Hepatocyte (in vitro differentiated cells): Measurements from ENCODE around the gene ZBTB5. TPM values are rescaled to one million over a fixed set of nuclear protein-coding genes. Genes with fewer than 3 reads are reported as not detected.

Source experiments
- DNase-seq: peaks from one replicate; pipeline ENCODE4 v3.0.0-alpha.2; 2016; ENCODE audit warnings: low spot score
- H2AFZ ChIP-seq: fragments of 200-600 bp; sonication (generic); 2 replicates; pipeline ENCODE4 v1.6.0; 2016; ENCODE audit warnings: antibody characterized with exemption, mild to moderate bottlenecking
- H3K27ac ChIP-seq: fragments of 200-600 bp; sonication (generic); 2 replicates; pipeline ENCODE4 v1.5.1; 2016; ENCODE audit warnings: mild to moderate bottlenecking
- H3K27me3 ChIP-seq: fragments of 200-600 bp; sonication (generic); 2 replicates; pipeline ENCODE4 v1.6.1; 2016
- H3K36me3 ChIP-seq: fragments of 200-600 bp; sonication (generic); replicated peaks from 2 replicates; pipeline ENCODE4 v1.5.1; 2016; ENCODE audit warnings: low read depth; ENCODE audit not compliant: insufficient read depth
- H3K4me1 ChIP-seq: fragments of 200-600 bp; sonication (generic); 2 replicates; pipeline ENCODE4 v1.5.1; 2016; ENCODE audit warnings: mild to moderate bottlenecking, moderate library complexity; ENCODE audit not compliant: insufficient read depth
- H3K4me2 ChIP-seq: fragments of 200-600 bp; sonication (generic); 2 replicates; pipeline ENCODE4 v1.6.0; 2016
- H3K4me3 ChIP-seq: fragments of 200-600 bp; sonication (generic); 2 replicates; pipeline ENCODE4 v1.5.1; 2016; ENCODE audit warnings: mild to moderate bottlenecking
- H3K79me2 ChIP-seq: fragments of 200-600 bp; sonication (generic); 2 replicates; pipeline ENCODE4 v1.6.0; 2017; ENCODE audit warnings: mild to moderate bottlenecking
- H3K9me2 ChIP-seq: fragments of 200-600 bp; sonication (generic); replicated peaks from 2 replicates; pipeline ENCODE4 v1.6.0; 2017; ENCODE audit warnings: mild to moderate bottlenecking; ENCODE audit not compliant: insufficient read depth
- H3K9me3 ChIP-seq: fragments of 200-600 bp; sonication (generic); 2 replicates; pipeline ENCODE4 v1.5.1; 2016; ENCODE audit warnings: low read depth, mild to moderate bottlenecking
- H4K20me1 ChIP-seq: fragments of 200-600 bp; sonication (generic); 2 replicates; pipeline ENCODE4 v1.6.0; 2016; ENCODE audit warnings: mild to moderate bottlenecking; ENCODE audit not compliant: insufficient read depth, poor library complexity, severe bottlenecking
- EZH2 ChIP-seq: fragments of 200-600 bp; sonication (generic); IDR thresholded peaks from 2 replicates; pipeline ENCODE4 v1.6.1; 2016; ENCODE audit warnings: antibody characterized with exemption, mild to moderate bottlenecking, borderline replicate concordance
- EZH2phosphoT487 ChIP-seq: fragments of 200-600 bp; sonication (generic); IDR thresholded peaks from one replicate; pipeline ENCODE4 v1.6.1; 2018; ENCODE audit warnings: antibody characterized with exemption, mild to moderate bottlenecking, low read depth, moderate library complexity; ENCODE audit not compliant: unreplicated experiment, severe bottlenecking
- WGBS: methylation state at CpG from one replicate; pipeline ENCODE4 v1.1.6; 2016; ENCODE audit warnings: low lambda C conversion rate; ENCODE audit errors: missing lambda C conversion rate; 5-methylcytosine and 5-hydroxymethylcytosine counted together
- polyA plus RNA-seq: library from polyadenylated mRNA; unstranded; fragments of >200 nt; fragmentation: Nextera tagmentation; extraction: Ambion mirVana; gene quantifications from 2 replicates; pipeline ENCODE4 v1.2.1, GENCODE V29; 2016
- total RNA-seq: library from RNA; depleted of rRNA; stranded (reverse); fragments of >200 nt; gene quantifications from 2 replicates; pipeline ENCODE4 v1.2.3, GENCODE V29; 2014
- TF ChIP-seq, protein P1 (sequence below): fragments of 200-600 bp; sonication (generic); IDR thresholded peaks from 2 replicates; pipeline ENCODE4 v1.5.1; 2016; ENCODE audit warnings: antibody characterized with exemption, mild to moderate bottlenecking; ENCODE audit not compliant: poor library complexity

The ZBTB5 gene
- total and polyA plus RNA-seq, 2 experiments from 2014 or later, result 3.8 to 21.8 TPM

DNA sequence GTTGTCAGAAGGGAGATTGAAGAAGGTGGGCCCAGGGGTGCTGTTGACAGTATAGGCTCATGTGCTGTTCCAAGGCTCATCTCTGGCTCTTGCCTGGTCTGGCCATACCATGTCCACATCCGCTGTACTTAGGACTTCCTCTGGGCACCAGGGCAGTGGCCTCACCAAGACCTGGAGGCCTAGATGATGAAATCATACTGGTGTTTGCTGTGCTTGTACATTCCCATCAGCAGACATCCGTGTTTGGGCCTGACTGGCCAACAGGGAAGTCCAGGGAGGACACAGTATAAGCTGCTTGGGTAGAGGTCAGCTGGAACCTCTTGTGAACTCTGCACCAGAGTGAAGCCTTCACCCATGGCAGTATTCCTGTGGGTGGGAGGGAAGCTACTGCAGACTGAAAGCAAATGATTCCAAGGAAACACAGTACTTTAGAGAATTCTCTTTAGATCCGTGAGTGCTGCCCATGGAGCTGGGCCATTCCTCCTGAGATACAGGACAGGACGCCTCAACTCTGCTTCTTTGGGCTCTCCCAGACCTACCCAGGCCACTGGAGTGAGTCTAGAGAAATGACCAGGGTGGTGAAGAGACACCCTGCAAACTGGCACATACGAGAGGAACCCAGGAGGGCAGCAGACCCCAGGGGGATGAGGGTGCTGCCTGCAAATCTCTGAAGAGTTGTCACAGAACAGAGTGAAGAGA is 43.0 kb upstream of the ZBTB5 start:
- no peaks in the 10 kb centered on the region for H3K27me3 ChIP-seq
- no peaks in the 10 kb centered on the region for H4K20me1 ChIP-seq
- DNase-seq, result peak; percentile 36
- no peaks in the 10 kb centered on the region for H3K9me3 ChIP-seq
- no peaks in the 10 kb centered on the region for H3K9me2 ChIP-seq
- no peak overlapping the region for H3K4me3 ChIP-seq
- H3K27ac ChIP-seq, result peak overlapping the region; percentile 62
- no peak overlapping the region for H2AFZ ChIP-seq
- H3K79me2 ChIP-seq, result no peaks in the 10 kb centered on the region
- TF ChIP-seq EZH2phosphoT487, result no peak
- TF ChIP-seq, protein P1, sequence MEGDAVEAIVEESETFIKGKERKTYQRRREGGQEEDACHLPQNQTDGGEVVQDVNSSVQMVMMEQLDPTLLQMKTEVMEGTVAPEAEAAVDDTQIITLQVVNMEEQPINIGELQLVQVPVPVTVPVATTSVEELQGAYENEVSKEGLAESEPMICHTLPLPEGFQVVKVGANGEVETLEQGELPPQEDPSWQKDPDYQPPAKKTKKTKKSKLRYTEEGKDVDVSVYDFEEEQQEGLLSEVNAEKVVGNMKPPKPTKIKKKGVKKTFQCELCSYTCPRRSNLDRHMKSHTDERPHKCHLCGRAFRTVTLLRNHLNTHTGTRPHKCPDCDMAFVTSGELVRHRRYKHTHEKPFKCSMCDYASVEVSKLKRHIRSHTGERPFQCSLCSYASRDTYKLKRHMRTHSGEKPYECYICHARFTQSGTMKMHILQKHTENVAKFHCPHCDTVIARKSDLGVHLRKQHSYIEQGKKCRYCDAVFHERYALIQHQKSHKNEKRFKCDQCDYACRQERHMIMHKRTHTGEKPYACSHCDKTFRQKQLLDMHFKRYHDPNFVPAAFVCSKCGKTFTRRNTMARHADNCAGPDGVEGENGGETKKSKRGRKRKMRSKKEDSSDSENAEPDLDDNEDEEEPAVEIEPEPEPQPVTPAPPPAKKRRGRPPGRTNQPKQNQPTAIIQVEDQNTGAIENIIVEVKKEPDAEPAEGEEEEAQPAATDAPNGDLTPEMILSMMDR, result no peak
- TF ChIP-seq EZH2, result no peak
- H3K36me3 ChIP-seq, result no peaks in the 10 kb centered on the region
- H3K4me1 ChIP-seq, result no peaks in the 10 kb centered on the region
- no peak overlapping the region for H3K4me2 ChIP-seq
- WGBS, result 90% methylated on average over 5 of the region's 5 CpGs

DNA sequence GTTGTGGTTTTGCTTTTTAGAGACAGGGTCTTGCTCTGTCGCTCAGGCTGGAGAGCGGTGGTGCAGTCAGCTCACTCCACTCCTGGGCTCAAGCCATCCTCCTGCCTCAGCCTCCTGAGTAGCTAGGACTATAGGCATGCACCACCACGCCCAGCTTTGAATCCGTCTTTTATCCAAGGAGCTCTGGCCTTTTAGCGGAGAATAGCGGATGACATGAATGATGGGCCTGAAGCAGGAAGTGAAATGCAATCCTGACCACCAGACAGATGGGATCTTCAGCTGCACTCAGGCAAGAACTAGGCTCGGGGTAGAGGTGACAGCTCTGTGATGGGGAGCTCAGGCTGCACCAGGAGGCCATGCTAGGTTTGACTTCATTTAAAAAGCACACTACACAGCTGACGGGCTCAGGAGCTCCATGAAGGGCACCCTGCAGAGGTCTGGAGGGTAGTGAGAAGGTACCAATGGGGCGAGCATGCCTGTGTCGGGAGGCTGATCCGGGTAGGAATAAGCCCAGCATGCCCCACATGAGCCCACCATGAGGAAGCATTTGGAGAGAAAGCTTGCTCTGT is 42.4 kb upstream of the ZBTB5 start:
- Histone ChIP-seq H3K27me3 (no peaks in the 10 kb centered on the region), H3K9me2 (no peaks in the 10 kb centered on the region), H3K9me3 (no peaks in the 10 kb centered on the region), H2AFZ (no peak overlapping the region), H3K36me3 (no peaks in the 10 kb centered on the region), H4K20me1 (no peaks in the 10 kb centered on the region), H3K4me2 (no peak overlapping the region), H3K4me3 (no peak overlapping the region), H3K4me1 (no peaks in the 10 kb centered on the region), H3K27ac (no peak overlapping the region), H3K79me2 (no peaks in the 10 kb centered on the region)
- TF ChIP-seq EZH2phosphoT487 (no peak), EZH2 (no peak)
- TF ChIP-seq, protein P1, result no peak
- 93% methylated on average over 11 of the region's 11 CpGs for WGBS
- DNase-seq, result no peak

DNA sequence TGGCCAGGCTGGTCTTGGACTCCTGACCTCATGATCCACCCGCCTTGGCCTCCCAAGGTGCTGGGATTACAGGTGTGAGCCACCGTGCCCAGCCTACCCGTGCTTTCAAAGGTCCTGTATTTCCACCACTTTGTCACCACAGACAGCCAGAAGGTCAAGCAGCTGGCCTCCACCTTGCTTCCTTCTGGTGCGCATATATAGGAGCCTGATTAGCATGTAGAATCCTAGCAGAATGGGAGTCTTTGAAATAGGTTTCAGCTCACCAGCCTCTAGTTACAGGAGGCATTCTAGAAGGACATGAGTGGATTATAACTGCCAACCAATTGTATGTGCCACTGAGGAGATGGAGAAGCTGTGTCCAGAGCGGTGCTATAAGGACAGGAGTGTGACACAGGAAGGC is 39.4 kb upstream of the ZBTB5 start:
- Histone ChIP-seq H3K36me3 (no peaks in the 10 kb centered on the region), H3K4me1 (no peaks in the 10 kb centered on the region), H3K4me2 (no peak overlapping the region), H2AFZ (no peak overlapping the region), H3K27ac (no peak overlapping the region), H3K27me3 (no peaks in the 10 kb centered on the region), H3K9me3 (no peaks in the 10 kb centered on the region), H3K79me2 (no peaks in the 10 kb centered on the region), H3K9me2 (no peaks in the 10 kb centered on the region), H3K4me3 (no peak overlapping the region), H4K20me1 (no peaks in the 10 kb centered on the region)
- WGBS, result 88% methylated on average over 5 of the region's 5 CpGs
- no peak for TF ChIP-seq EZH2phosphoT487
- TF ChIP-seq EZH2, result no peak
- TF ChIP-seq, protein P1, result no peak
- DNase-seq, result no peak
